Measurements from ENCODE around the gene TNNT3. TPM values are rescaled to one million over a fixed set of nuclear protein-coding genes. Genes with fewer than 3 reads are reported as not detected.

TNNT3 gene
- polyA plus RNA-seq, 1 experiment: not detected

DNA sequence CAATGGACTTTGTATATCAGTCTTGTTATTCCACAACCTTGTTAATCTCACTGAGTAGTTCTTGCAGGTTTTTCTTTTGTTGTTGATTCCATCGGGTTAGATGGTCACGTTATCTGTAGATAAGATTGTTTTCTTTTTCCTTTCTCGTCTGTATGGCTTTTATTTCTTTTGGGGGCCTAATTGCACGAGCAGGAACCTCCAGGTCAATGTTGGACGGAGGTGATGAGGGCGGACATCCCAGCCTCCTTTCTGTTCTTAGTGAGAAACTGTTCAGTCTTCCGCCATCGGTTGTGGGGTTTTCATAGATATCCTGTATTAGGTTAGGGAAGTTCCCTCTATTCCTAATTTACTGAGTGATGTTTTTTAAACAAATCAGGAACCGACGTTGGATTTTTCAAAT lies 23.0 kb upstream of the TNNT3 start:
- TF ChIP-seq, protein P1, sequence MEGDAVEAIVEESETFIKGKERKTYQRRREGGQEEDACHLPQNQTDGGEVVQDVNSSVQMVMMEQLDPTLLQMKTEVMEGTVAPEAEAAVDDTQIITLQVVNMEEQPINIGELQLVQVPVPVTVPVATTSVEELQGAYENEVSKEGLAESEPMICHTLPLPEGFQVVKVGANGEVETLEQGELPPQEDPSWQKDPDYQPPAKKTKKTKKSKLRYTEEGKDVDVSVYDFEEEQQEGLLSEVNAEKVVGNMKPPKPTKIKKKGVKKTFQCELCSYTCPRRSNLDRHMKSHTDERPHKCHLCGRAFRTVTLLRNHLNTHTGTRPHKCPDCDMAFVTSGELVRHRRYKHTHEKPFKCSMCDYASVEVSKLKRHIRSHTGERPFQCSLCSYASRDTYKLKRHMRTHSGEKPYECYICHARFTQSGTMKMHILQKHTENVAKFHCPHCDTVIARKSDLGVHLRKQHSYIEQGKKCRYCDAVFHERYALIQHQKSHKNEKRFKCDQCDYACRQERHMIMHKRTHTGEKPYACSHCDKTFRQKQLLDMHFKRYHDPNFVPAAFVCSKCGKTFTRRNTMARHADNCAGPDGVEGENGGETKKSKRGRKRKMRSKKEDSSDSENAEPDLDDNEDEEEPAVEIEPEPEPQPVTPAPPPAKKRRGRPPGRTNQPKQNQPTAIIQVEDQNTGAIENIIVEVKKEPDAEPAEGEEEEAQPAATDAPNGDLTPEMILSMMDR (IDR thresholded peaks at IDR 0.05; ENCODE audit: low read depth, low read length): no peak
- Histone ChIP-seq H3K4me3 (ENCODE audit: low read depth, low read length) (no peak overlapping the region), H3K27me3 (ENCODE audit: control insufficient read depth, insufficient read depth, low read length) (peaks cover 35% of the 10 kb centered on the region), H3K9me3 (ENCODE audit: control insufficient read depth, insufficient read depth, low read length) (no peaks in the 10 kb centered on the region), H3K27ac (ENCODE audit: low read depth, low read length) (no peak overlapping the region)
- no peak for DNase-seq (ENCODE audit: low read depth, low spot score)
- POLR2A ChIA-PET: no interaction called here
- CTCF ChIA-PET: no interaction called here

DNA sequence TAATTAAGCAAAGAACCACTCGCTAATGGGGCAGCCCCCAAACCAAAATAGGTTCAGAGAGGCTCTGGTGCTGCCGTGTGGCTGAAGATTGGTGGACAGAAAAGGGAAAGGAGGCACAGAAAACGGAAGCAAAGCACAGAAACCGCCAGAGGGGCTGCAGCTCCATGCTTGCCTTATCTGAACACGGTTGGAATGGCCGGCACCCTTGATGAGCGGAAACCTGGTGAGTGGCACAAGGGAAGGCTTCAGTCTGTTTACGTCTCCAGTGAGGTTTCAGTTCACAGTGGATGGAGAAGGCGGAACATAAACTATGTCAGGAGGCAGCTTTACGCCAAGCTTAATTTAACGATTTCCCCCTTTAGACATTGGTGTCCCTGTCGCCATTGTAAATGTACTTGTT lies 22.6 kb upstream of the TNNT3 start:
- Histone ChIP-seq H3K4me3 (ENCODE audit: low read depth, low read length) (no peak overlapping the region), H3K9me3 (ENCODE audit: control insufficient read depth, insufficient read depth, low read length) (no peaks in the 10 kb centered on the region), H3K27ac (ENCODE audit: low read depth, low read length) (no peak overlapping the region), H3K27me3 (ENCODE audit: control insufficient read depth, insufficient read depth, low read length) (peaks cover 34% of the 10 kb centered on the region)
- CTCF ChIA-PET: no interaction called here
- TF ChIP-seq, protein P1 (IDR thresholded peaks at IDR 0.05; ENCODE audit: low read depth, low read length): no peak
- POLR2A ChIA-PET: no interaction called here
- DNase-seq (ENCODE audit: low read depth, low spot score): no peak

DNA sequence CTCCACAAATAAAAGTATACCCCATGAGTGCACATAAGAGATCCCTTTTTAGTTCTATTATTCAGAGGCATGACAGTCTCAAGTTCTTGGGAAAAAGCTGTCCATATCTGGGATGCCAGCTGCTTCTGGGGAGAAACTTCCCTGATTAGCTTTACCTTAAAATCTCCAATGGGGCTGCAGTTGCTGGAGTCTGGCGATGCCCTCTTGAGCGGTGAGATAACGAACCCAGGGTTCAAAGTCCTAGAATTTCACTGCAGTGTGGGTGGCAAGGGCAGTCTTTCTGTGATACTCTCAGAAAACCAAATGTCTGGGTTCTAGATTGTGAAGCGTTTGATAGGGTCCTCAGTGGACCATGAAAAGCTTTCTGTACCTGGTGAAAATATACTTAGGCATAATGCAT lies 20.4 kb upstream of the TNNT3 start:
- Histone ChIP-seq H3K27ac (ENCODE audit: low read depth, low read length) (no peak overlapping the region), H3K4me3 (ENCODE audit: low read depth, low read length) (no peak overlapping the region), H3K27me3 (ENCODE audit: control insufficient read depth, insufficient read depth, low read length) (peaks cover 41% of the 10 kb centered on the region), H3K9me3 (ENCODE audit: control insufficient read depth, insufficient read depth, low read length) (no peaks in the 10 kb centered on the region)
- CTCF ChIA-PET: interaction anchor here (1.2 to 2.8 kb wide), 3 partner anchors 17 to 304 kb away, joined by 4 to 8 read pairs (median 4); no protein-coding TSS in a partner anchor
- TF ChIP-seq, protein P1 (IDR thresholded peaks at IDR 0.05; ENCODE audit: low read depth, low read length): no peak
- no peak for DNase-seq (ENCODE audit: low read depth, low spot score)
- POLR2A ChIA-PET: no interaction called here

DNA sequence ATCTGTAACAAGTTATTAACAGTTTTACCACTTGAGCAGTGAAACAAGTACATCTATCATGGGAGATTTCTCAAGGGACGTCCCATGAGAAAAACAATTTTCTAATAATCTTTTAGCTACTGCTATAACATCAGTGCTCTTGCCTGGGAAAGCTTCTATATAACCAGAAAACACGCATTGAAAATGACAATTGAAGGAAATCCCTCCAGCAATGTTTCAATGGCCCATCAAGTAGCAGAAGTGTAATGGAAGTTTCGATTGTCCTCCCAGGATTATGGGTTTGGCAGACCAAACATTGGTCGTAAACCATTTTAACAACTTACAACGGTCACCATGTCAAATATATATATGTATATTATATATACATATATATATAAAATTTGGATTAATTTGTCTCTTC lies 19.8 kb upstream of the TNNT3 start:
- H3K9me3 ChIP-seq (ENCODE audit: control insufficient read depth, insufficient read depth, low read length): no peaks in the 10 kb centered on the region
- TF ChIP-seq, protein P1 (IDR thresholded peaks at IDR 0.05; ENCODE audit: low read depth, low read length): no peak
- no peak overlapping the region for H3K4me3 ChIP-seq (ENCODE audit: low read depth, low read length)
- CTCF ChIA-PET: interaction anchor here (0.6 to 2.8 kb wide), 4 partner anchors 17 to 305 kb away, joined by 4 to 8 read pairs (median 5); partner anchors contain the start of gene KRTAP5-2
- DNase-seq (ENCODE audit: low read depth, low spot score): no peak
- H3K27me3 ChIP-seq (ENCODE audit: control insufficient read depth, insufficient read depth, low read length): peaks cover 37% of the 10 kb centered on the region
- POLR2A ChIA-PET: no interaction called here
- no peak overlapping the region for H3K27ac ChIP-seq (ENCODE audit: low read depth, low read length)

DNA sequence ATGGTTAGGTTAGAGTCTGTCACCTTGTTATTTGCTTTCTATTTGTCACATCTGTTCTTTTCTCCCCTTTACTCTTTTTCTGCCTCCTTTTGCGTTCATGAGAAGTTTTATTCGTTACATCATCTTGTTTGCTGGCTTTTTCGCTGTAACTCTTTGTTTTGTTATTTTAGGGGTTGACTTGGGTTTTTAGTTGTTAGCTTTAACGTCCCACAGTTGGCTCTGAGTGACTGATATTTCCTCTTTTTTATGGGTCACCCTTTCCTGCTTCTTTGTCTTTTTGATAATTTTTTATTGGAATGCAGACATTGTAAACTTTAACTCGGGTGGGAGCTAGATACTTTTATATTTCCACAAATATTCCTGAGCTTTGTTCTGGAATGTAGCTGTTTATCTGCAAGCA lies 13.3 kb upstream of the TNNT3 start:
- CTCF ChIA-PET: interaction anchor here (0.9 to 1.2 kb wide), 2 partner anchors 30 to 254 kb away, joined by 3 to 5 read pairs; no protein-coding TSS in a partner anchor
- no peak overlapping the region for H3K27ac ChIP-seq (ENCODE audit: low read depth, low read length)

More for the DNA sequence above, 13.3 kb upstream of the TNNT3 start:
- DNase-seq (ENCODE audit: low read depth, low spot score): no peak
- TF ChIP-seq, protein P1 (IDR thresholded peaks at IDR 0.05; ENCODE audit: low read depth, low read length): no peak
- no peak overlapping the region for H3K4me3 ChIP-seq (ENCODE audit: low read depth, low read length)
- H3K9me3 ChIP-seq (ENCODE audit: control insufficient read depth, insufficient read depth, low read length): no peaks in the 10 kb centered on the region
- peaks cover 19% of the 10 kb centered on the region for H3K27me3 ChIP-seq (ENCODE audit: control insufficient read depth, insufficient read depth, low read length)
- POLR2A ChIA-PET: no interaction called here

Measured in AG04450 (cell line).